ENCODE measurements around the gene SLFN12L. TPM values are rescaled to one million over a fixed set of nuclear protein-coding genes. Genes with fewer than 3 reads are reported as not detected.
"Not testable (repeated sequence)": the region's sequence is repeated elsewhere in the genome, so short reads cannot be mapped to it uniquely, and the experiment has no call there.

The SLFN12L gene
- total RNA-seq, 1 experiment from 2014 or later = not detected

GRCh38 chr17:35521654-35522256 lies 15.7 kb downstream of the SLFN12L start:
- DNase-seq, H3K9me3 ChIP-seq: not testable (repeated sequence)

GRCh38 chr17:35521150-35521549 lies 16.3 kb downstream of the SLFN12L start:
- H3K27me3 ChIP-seq = peaks cover 15% of the 10 kb centered on the region
- H3K9me3 ChIP-seq = no peaks in the 10 kb centered on the region; the same call in 1 of the 2 replicates
- no peak overlapping the region for H3K4me3 ChIP-seq
- no peak for DNase-seq
- H3K36me3 ChIP-seq = no peaks in the 10 kb centered on the region

More at GRCh38 chr17:35521654-35522256, 15.7 kb downstream of the SLFN12L start:
- not testable (repeated sequence) for H3K36me3 ChIP-seq, H3K4me3 ChIP-seq
- H3K27me3 ChIP-seq = peaks cover 13% of the 10 kb centered on the region

- no peaks in the 10 kb centered on the region; the same call in 1 of the 2 replicates for H3K9me3 ChIP-seq
- no peak for DNase-seq
- H3K27me3 ChIP-seq = peaks cover 25% of the 10 kb centered on the region
- no peak overlapping the region for H3K4me3 ChIP-seq
- H3K36me3 ChIP-seq = no peaks in the 10 kb centered on the region
These were observed 17.5 kb downstream of the SLFN12L start for GRCh38 chr17:35519906-35520442.

GRCh38 chr17:35519439-35519838 lies 18.0 kb downstream of the SLFN12L start:
- Histone ChIP-seq H3K9me3 (no peaks in the 10 kb centered on the region; the same call in 1 of the 2 replicates), H3K4me3 (no peak overlapping the region), H3K27me3 (peaks cover 30% of the 10 kb centered on the region), H3K36me3 (no peaks in the 10 kb centered on the region)
- no peak for DNase-seq

- not testable (repeated sequence) for DNase-seq, H3K36me3 ChIP-seq, H3K4me3 ChIP-seq, H3K9me3 ChIP-seq
- peaks cover 40% of the 10 kb centered on the region for H3K27me3 ChIP-seq
These were observed 19.0 kb downstream of the SLFN12L start for GRCh38 chr17:35518431-35518830.

- Histone ChIP-seq H3K36me3 (no peaks in the 10 kb centered on the region), H3K27me3 (peaks cover 42% of the 10 kb centered on the region), H3K9me3 (no peaks in the 10 kb centered on the region; the same call in 1 of the 2 replicates), H3K4me3 (no peak overlapping the region)
- peak; percentile 12 for DNase-seq
These were observed 22.5 kb downstream of the SLFN12L start for GRCh38 chr17:35515027-35515426.

GRCh38 chr17:35514564-35514963 lies 22.9 kb downstream of the SLFN12L start:
- no peak overlapping the region for H3K4me3 ChIP-seq
- H3K27me3 ChIP-seq = peaks cover 41% of the 10 kb centered on the region
- peak; percentile 14 for DNase-seq
- no peaks in the 10 kb centered on the region for H3K36me3 ChIP-seq
- no peaks in the 10 kb centered on the region; the same call in 1 of the 2 replicates for H3K9me3 ChIP-seq

GRCh38 chr17:35510052-35510451 lies 27.4 kb downstream of the SLFN12L start:
- no peak for DNase-seq
- Histone ChIP-seq H3K9me3 (no peaks in the 10 kb centered on the region), H3K4me3 (no peak overlapping the region), H3K27me3 (peaks cover 20% of the 10 kb centered on the region), H3K36me3 (no peaks in the 10 kb centered on the region)

- H3K4me3 ChIP-seq, H3K36me3 ChIP-seq, H3K9me3 ChIP-seq, H3K27me3 ChIP-seq, DNase-seq: not testable (repeated sequence)
These were observed 29.8 kb downstream of the SLFN12L start for GRCh38 chr17:35507714-35508113.

GRCh38 chr17:35499548-35499947 lies 37.9 kb downstream of the SLFN12L start:
- peaks cover 2% of the 10 kb centered on the region; the same call in 1 of the 2 replicates for H3K27me3 ChIP-seq
- H3K36me3 ChIP-seq = no peaks in the 10 kb centered on the region
- DNase-seq = no peak

GRCh38 chr17:35498448-35499178 lies 38.9 kb downstream of the SLFN12L start:
- Histone ChIP-seq H3K9me3 (no peaks in the 10 kb centered on the region), H3K27me3 (peaks cover 4% of the 10 kb centered on the region), H3K4me3 (no peak overlapping the region), H3K36me3 (no peaks in the 10 kb centered on the region)
- no peak for DNase-seq

More at GRCh38 chr17:35499548-35499947, 37.9 kb downstream of the SLFN12L start:
- Histone ChIP-seq H3K4me3 (no peak overlapping the region), H3K9me3 (no peaks in the 10 kb centered on the region)

GRCh38 chr17:35496451-35497290 lies 40.8 kb downstream of the SLFN12L start:
- Histone ChIP-seq H3K9me3 (no peaks in the 10 kb centered on the region), H3K36me3 (no peaks in the 10 kb centered on the region), H3K27me3 (peaks cover 5% of the 10 kb centered on the region), H3K4me3 (no peak overlapping the region)
- no peak for DNase-seq

- H3K4me3 ChIP-seq = no peak overlapping the region
- 0 out of 2 replicates have a peak, but pooled peaks cover 4% of the 10 kb centered on the region for H3K9me3 ChIP-seq
- DNase-seq = no peak
- no peaks in the 10 kb centered on the region for H3K36me3 ChIP-seq
- H3K27me3 ChIP-seq = peaks cover 5% of the 10 kb centered on the region; the same call in 1 of the 2 replicates
These were observed 44.4 kb downstream of the SLFN12L start for GRCh38 chr17:35493040-35493439.

- Histone ChIP-seq H3K9me3 (0 out of 2 replicates have a peak, but pooled peaks cover 4% of the 10 kb centered on the region), H3K36me3 (no peaks in the 10 kb centered on the region), H3K27me3 (peaks cover 5% of the 10 kb centered on the region; the same call in 1 of the 2 replicates), H3K4me3 (no peak overlapping the region)
- DNase-seq = no peak
These were observed 46.1 kb downstream of the SLFN12L start for GRCh38 chr17:35491417-35491816.

- Histone ChIP-seq H3K27me3 (peaks cover 14% of the 10 kb centered on the region; the same call in 1 of the 2 replicates), H3K4me3 (no peak overlapping the region), H3K36me3 (no peaks in the 10 kb centered on the region), H3K9me3 (0 out of 2 replicates have a peak, but pooled peaks cover 4% of the 10 kb centered on the region)
- no peak for DNase-seq
These were observed 47.5 kb downstream of the SLFN12L start for GRCh38 chr17:35489944-35490343.

- Histone ChIP-seq H3K36me3 (no peaks in the 10 kb centered on the region), H3K4me3 (no peak overlapping the region), H3K27me3 (peaks cover 14% of the 10 kb centered on the region; the same call in 1 of the 2 replicates), H3K9me3 (0 out of 2 replicates have a peak, but pooled peaks cover 4% of the 10 kb centered on the region)
- DNase-seq = no peak
These were observed 48.5 kb downstream of the SLFN12L start for GRCh38 chr17:35488991-35489390.
